Mesothelial cell of epicardium (in vitro differentiated cells): ENCODE data around the gene RASSF5. TPM values are rescaled to one million over a fixed set of nuclear protein-coding genes. Genes with fewer than 3 reads are reported as not detected.

Experiments used
- DNase-seq, 2 experiments: peaks; one replicate each; pipeline ENCODE4 v3.0.0; 2021; ENCODE audit warnings: low spot score in 2 of 2; ENCODE audit not compliant: unreplicated experiment in 2 of 2
- H3K27ac Mint-ChIP-seq: 2 replicates; pipeline ENCODE4 v1.8.0; 2021; ENCODE audit warnings: mixed read lengths
- H3K27me3 Mint-ChIP-seq: 2 replicates; pipeline ENCODE4 v1.8.0; 2021; ENCODE audit warnings: low read depth, mixed read lengths
- H3K36me3 Mint-ChIP-seq: 2 replicates; pipeline ENCODE4 v1.8.0; 2021; ENCODE audit warnings: mixed read lengths
- H3K4me1 Mint-ChIP-seq: 2 replicates; pipeline ENCODE4 v1.8.0; 2021; ENCODE audit warnings: mixed read lengths
- H3K4me3 Mint-ChIP-seq: 2 replicates; pipeline ENCODE4 v1.8.0; 2021; ENCODE audit warnings: mild to moderate bottlenecking, moderate library complexity, mixed read lengths
- H3K9me3 Mint-ChIP-seq: 2 replicates; pipeline ENCODE4 v1.8.0; 2021; ENCODE audit warnings: mixed read lengths
- CTCF ChIP-seq: fragments of 200-600 bp; sonication (generic); IDR thresholded peaks from one replicate; pipeline ENCODE4 v1.5.0; 2021; ENCODE audit warnings: antibody characterized with exemption; ENCODE audit not compliant: unreplicated experiment
- total RNA-seq: library from RNA; stranded (reverse); gene quantifications from 3 replicates; pipeline ENCODE4 v1.2.1, GENCODE V29; 2021

Gene RASSF5
- 6.5 to 7.0 TPM (median 6.8 TPM) in 3 replicates for total RNA-seq

- Mint-ChIP-seq H3K27ac (no peak within 1 kb of the TSS), H3K4me1 (peaks cover 39% of the 10 kb centered on the region), H3K4me3 (peak within 1 kb of the TSS; percentile 62), H3K27me3 (peaks cover 88% of the 10 kb centered on the region), H3K36me3 (no peaks in the 10 kb centered on the region), H3K9me3 (no peaks in the 10 kb centered on the region)
- DNase-seq = peak in 1 of 2 experiments; percentile 61
- no peak for TF ChIP-seq CTCF
Measured at GRCh38 chr1:206507284-206508129, at the start of gene RASSF5. Gene RASSF5 (plus strand): TSS chr1:206507531. CDS start chr1:206507603, 72 bp downstream.

- H3K9me3 Mint-ChIP-seq = no peaks in the 10 kb centered on the region
- no peak overlapping the region for H3K4me3 Mint-ChIP-seq
- no peak for DNase-seq
- no peak for TF ChIP-seq CTCF
- H3K4me1 Mint-ChIP-seq = peaks cover 30% of the 10 kb centered on the region
- no peak overlapping the region for H3K27ac Mint-ChIP-seq
- H3K36me3 Mint-ChIP-seq = peaks cover 26% of the 10 kb centered on the region
- peaks cover 2% of the 10 kb centered on the region for H3K27me3 Mint-ChIP-seq
Measured at GRCh38 chr1:206459703-206460102, 47.6 kb upstream of the RASSF5 start.

GRCh38 chr1:206460836-206461426, 46.4 kb upstream of the RASSF5 start:
- H3K27me3 Mint-ChIP-seq = peaks cover 3% of the 10 kb centered on the region
- no peak overlapping the region for H3K4me3 Mint-ChIP-seq
- peaks cover 17% of the 10 kb centered on the region for H3K4me1 Mint-ChIP-seq
- peaks cover 24% of the 10 kb centered on the region for H3K36me3 Mint-ChIP-seq
- no peak overlapping the region for H3K27ac Mint-ChIP-seq
- no peak for DNase-seq
- H3K9me3 Mint-ChIP-seq = no peaks in the 10 kb centered on the region
- TF ChIP-seq CTCF = no peak

- Mint-ChIP-seq H3K4me3 (no peak overlapping the region), H3K4me1 (peaks cover 12% of the 10 kb centered on the region)
Measured at GRCh38 chr1:206461602-206462455, 45.5 kb upstream of the RASSF5 start.

More at GRCh38 chr1:206461602-206462455, 45.5 kb upstream of the RASSF5 start:
- peak; percentile 92 for TF ChIP-seq CTCF
- Mint-ChIP-seq H3K9me3 (no peaks in the 10 kb centered on the region), H3K36me3 (peaks cover 24% of the 10 kb centered on the region), H3K27me3 (peaks cover 8% of the 10 kb centered on the region), H3K27ac (no peak overlapping the region)
- DNase-seq = peak in 1 of 2 experiments; percentile 79
